GM23338 (cell line): Measurements from ENCODE around the gene DIO3. TPM values are rescaled to one million over a fixed set of nuclear protein-coding genes. Genes with fewer than 3 reads are reported as not detected.

Experiments
- ATAC-seq: fragments of 200-7000 bp; cut with Tn5 transposase; 3 replicates; pipeline ENCODE4 v1.9.1; 2020
- DNase-seq: peaks from one replicate; pipeline ENCODE4 v3.0.0-alpha.2; 2015; ENCODE audit warnings: low spot score
- H2AFZ ChIP-seq: fragments of 200-600 bp; sonication (generic); 2 replicates; pipeline ENCODE4 v1.8.0; 2016; ENCODE audit warnings: antibody characterized with exemption, mild to moderate bottlenecking, moderate library complexity
- H3F3A ChIP-seq: fragments of 200-600 bp; sonication (generic); replicated peaks from 2 replicates; pipeline ENCODE4 v1.8.0; 2017; ENCODE audit warnings: antibody characterized with exemption, mixed run types, low read depth
- H3K27ac ChIP-seq: fragments of 200-600 bp; sonication (generic); 2 replicates; pipeline ENCODE4 v1.6.1; 2016; ENCODE audit warnings: low read depth
- H3K27me3 ChIP-seq: fragments of 200-600 bp; sonication (generic); 2 replicates; pipeline ENCODE4 v1.8.0; 2016; ENCODE audit warnings: mild to moderate bottlenecking, mixed run types, moderate library complexity; ENCODE audit not compliant: insufficient read depth
- H3K36me3 ChIP-seq: fragments of 200-600 bp; sonication (generic); 2 replicates; pipeline ENCODE4 v1.8.0; 2016; ENCODE audit warnings: mild to moderate bottlenecking; ENCODE audit not compliant: insufficient read depth
- H3K4me1 ChIP-seq: fragments of 200-600 bp; sonication (generic); 2 replicates; pipeline ENCODE4 v1.8.0; 2016; ENCODE audit warnings: mild to moderate bottlenecking, moderate library complexity; ENCODE audit not compliant: insufficient read depth
- H3K4me2 ChIP-seq: fragments of 200-600 bp; sonication (generic); 2 replicates; pipeline ENCODE4 v1.7.1; 2017; ENCODE audit warnings: mixed run types
- H3K4me3 ChIP-seq: fragments of 200-600 bp; sonication (generic); 2 replicates; pipeline ENCODE4 v1.6.1; 2016; ENCODE audit warnings: mixed run types
- H3K79me2 ChIP-seq: fragments of 200-600 bp; sonication (generic); replicated peaks from 2 replicates; pipeline ENCODE4 v1.8.0; 2017; ENCODE audit warnings: mild to moderate bottlenecking; ENCODE audit not compliant: insufficient read depth
- H3K9me2 ChIP-seq: fragments of 200-600 bp; sonication (generic); 2 replicates; pipeline ENCODE4 v1.8.0; 2017; ENCODE audit not compliant: insufficient read depth
- H4K20me1 ChIP-seq: fragments of 200-600 bp; sonication (generic); replicated peaks from 2 replicates; pipeline ENCODE4 v1.8.0; 2017; ENCODE audit warnings: mild to moderate bottlenecking; ENCODE audit not compliant: insufficient read depth
- H3K27ac Mint-ChIP-seq: 2 replicates; pipeline ENCODE4 v1.8.0; 2020; ENCODE audit warnings: inconsistent platforms, mild to moderate bottlenecking, moderate library complexity, mixed read lengths
- H3K27me3 Mint-ChIP-seq: 3 replicates; pipeline ENCODE4 v1.8.0; 2022; ENCODE audit warnings: low read depth, mild to moderate bottlenecking, moderate library complexity, mixed read lengths, inconsistent platforms; ENCODE audit not compliant: insufficient read depth, poor library complexity
- H3K36me3 Mint-ChIP-seq: 3 replicates; pipeline ENCODE4 v1.8.0; 2021; ENCODE audit warnings: low read depth, mild to moderate bottlenecking, inconsistent platforms, moderate library complexity, mixed read lengths
- H3K4me1 Mint-ChIP-seq: 3 replicates; pipeline ENCODE4 v1.8.0; 2020; ENCODE audit warnings: mild to moderate bottlenecking, inconsistent platforms, mixed read lengths
- H3K4me3 Mint-ChIP-seq: 3 replicates; pipeline ENCODE4 v1.8.0; 2021; ENCODE audit warnings: moderate library complexity, mild to moderate bottlenecking, inconsistent platforms, mixed read lengths
- H3K9me3 Mint-ChIP-seq: 3 replicates; pipeline ENCODE4 v1.8.0; 2020; ENCODE audit warnings: moderate library complexity, mild to moderate bottlenecking, inconsistent platforms, mixed read lengths
- CREB1 ChIP-seq: fragments of 250-450 bp; sonication (Bioruptor Pico); IDR thresholded peaks from 2 replicates; pipeline ENCODE4 v1.5.0; 2020; ENCODE audit warnings: low read depth, mild to moderate bottlenecking, moderate library complexity
- CTCF ChIP-seq, 2 experiments: fragments of 200-600 bp in 1 of 2; sonication (generic) in 1 of 2; conservative IDR thresholded peaks; 2 replicates each; pipeline versions ENCODE4 v1.5.1 to v1.6.1; 2016 to 2017; ENCODE audit warnings: antibody characterized with exemption in 2 of 2, low read depth in 2 of 2, mild to moderate bottlenecking in 2 of 2, moderate library complexity in 1 of 2
- ETS1 ChIP-seq: IDR thresholded peaks from 2 replicates; pipeline ENCODE4 v1.6.1; 2016; ENCODE audit warnings: antibody characterized with exemption
- EZH2 ChIP-seq: fragments of 200-600 bp; sonication (generic); IDR thresholded peaks from one replicate; pipeline ENCODE4 v1.8.0; 2017; ENCODE audit warnings: antibody characterized with exemption, mild to moderate bottlenecking, low read depth; ENCODE audit not compliant: unreplicated experiment
- EZH2phosphoT487 ChIP-seq: fragments of 200-600 bp; sonication (generic); IDR thresholded peaks from one replicate; pipeline ENCODE4 v1.8.1; 2018; ENCODE audit warnings: antibody characterized with exemption; ENCODE audit not compliant: unreplicated experiment
- JUNB ChIP-seq: IDR thresholded peaks from one replicate; pipeline ENCODE4 v1.6.1; 2016; ENCODE audit warnings: antibody characterized with exemption; ENCODE audit not compliant: unreplicated experiment
- NANOG ChIP-seq: IDR thresholded peaks from 2 replicates; pipeline ENCODE4 v1.6.1; 2016; ENCODE audit warnings: antibody characterized with exemption, borderline replicate concordance
- POLR2AphosphoS5 ChIP-seq: IDR thresholded peaks from 2 replicates; pipeline ENCODE4 v1.6.1; 2016; ENCODE audit warnings: antibody characterized with exemption, low read depth
- REST ChIP-seq: IDR thresholded peaks from one replicate; pipeline ENCODE4 v1.6.1; 2018; ENCODE audit warnings: antibody characterized with exemption; ENCODE audit not compliant: unreplicated experiment
- ZNF331 ChIP-seq: fragments of 250-450 bp; sonication (Bioruptor Pico); IDR thresholded peaks from 2 replicates; pipeline ENCODE4 v1.5.0; 2020; ENCODE audit warnings: low read depth, mild to moderate bottlenecking, moderate library complexity
- polyA plus RNA-seq: library from polyadenylated mRNA; unstranded; fragments of >200 nt; fragmentation: Nextera tagmentation; extraction: Ambion mirVana; gene quantifications from 2 replicates; pipeline ENCODE4 v1.2.1, GENCODE V29; 2016
- total RNA-seq: library from RNA; depleted of rRNA; stranded (reverse); fragments of >200 nt; shearing (Covaris generic); gene quantifications from 2 replicates; pipeline ENCODE4 v1.2.3, GENCODE V29; 2014

The DIO3 gene
- total and polyA plus RNA-seq, 2 experiments from 2014 or later = 0.10 to 0.28 TPM

GRCh38 chr14:101553931-101554330 lies 7.4 kb upstream of the DIO3 start (continued):
- TF ChIP-seq ETS1 (no peak), REST (no peak), NANOG (no peak), CTCF (conservative IDR thresholded peaks at IDR 0.05; ENCODE audit: low read depth in 2 of 2) (no peak), CREB1 (CRISPR knock-in tag) (no peak), JUNB (no peak), POLR2AphosphoS5 (no peak)

GRCh38 chr14:101554991-101555668 lies 6.2 kb upstream of the DIO3 start:
- H2AFZ ChIP-seq = no peak overlapping the region
- no peak for DNase-seq
- TF ChIP-seq NANOG (no peak), CTCF (conservative IDR thresholded peaks at IDR 0.05; ENCODE audit: low read depth in 2 of 2) (no peak), POLR2AphosphoS5 (no peak), ETS1 (no peak), EZH2 (no peak), JUNB (no peak), REST (no peak), ZNF331 (CRISPR knock-in tag) (no peak), EZH2phosphoT487 (no peak)
- Mint-ChIP-seq H3K36me3 (no peaks in the 10 kb centered on the region; the same call in 2 of the 3 replicates), H3K27ac (no peak overlapping the region), H3K4me1 (no peaks in the 10 kb centered on the region; the same call in 2 of the 3 replicates), H3K27me3 (peaks cover 47% of the 10 kb centered on the region), H3K9me3 (no peaks in the 10 kb centered on the region; the same call in 2 of the 3 replicates), H3K4me3 (no peak overlapping the region)
- no peaks in the 10 kb centered on the region for H3K4me1 ChIP-seq
- no peaks in the 10 kb centered on the region for H3K79me2 ChIP-seq
- no peak overlapping the region for H3K4me2 ChIP-seq
- H3K4me3 ChIP-seq = no peak overlapping the region
- no peak for ATAC-seq
- peaks cover 6% of the 10 kb centered on the region; the same call in 1 of the 2 replicates for H4K20me1 ChIP-seq
- H3K27me3 ChIP-seq = peaks cover 36% of the 10 kb centered on the region
- no peak overlapping the region for H3K27ac ChIP-seq
- no peaks in the 10 kb centered on the region for H3K36me3 ChIP-seq
- H3F3A ChIP-seq = no peaks in the 10 kb centered on the region
- H3K9me2 ChIP-seq = no peaks in the 10 kb centered on the region
